Endodermal cell (in vitro differentiated cells): ENCODE measurements around the gene ZNF681. TPM values are rescaled to one million over a fixed set of nuclear protein-coding genes. Genes with fewer than 3 reads are reported as not detected.
"Not testable (repeated sequence)": the region's sequence is repeated elsewhere in the genome, so short reads cannot be mapped to it uniquely, and the experiment has no call there.

Experiments
- DNase-seq: peaks from one replicate; pipeline ENCODE4 v3.0.0-alpha.2; 2017
- H3K27ac ChIP-seq: 2 replicates; pipeline ENCODE4 v1.5.1; 2013; ENCODE audit warnings: mild to moderate bottlenecking, low read depth, low read length, moderate library complexity
- H3K27me3 ChIP-seq: 2 replicates; pipeline ENCODE4 v1.6.1; 2013; ENCODE audit warnings: mild to moderate bottlenecking, low read length, moderate library complexity; ENCODE audit not compliant: insufficient read depth, control insufficient read depth, poor library complexity, severe bottlenecking
- H3K36me3 ChIP-seq: 2 replicates; pipeline ENCODE4 v1.7.0; 2013; ENCODE audit warnings: mild to moderate bottlenecking, low read length, moderate library complexity; ENCODE audit not compliant: control insufficient read depth, insufficient read depth
- H3K4me1 ChIP-seq: one replicate; pipeline ENCODE4 v1.7.0; 2013; ENCODE audit warnings: low read length; ENCODE audit not compliant: control insufficient read depth, insufficient read depth
- H3K4me3 ChIP-seq: 2 replicates; pipeline ENCODE4 v1.5.1; 2013; ENCODE audit warnings: mild to moderate bottlenecking, low read length, moderate library complexity
- H3K9ac ChIP-seq: 2 replicates; pipeline ENCODE4 v1.6.1; 2013; ENCODE audit warnings: mild to moderate bottlenecking, low read length, moderate library complexity; ENCODE audit not compliant: poor library complexity, severe bottlenecking; ENCODE audit errors: extremely low read depth
- H3K9me3 ChIP-seq: 2 replicates; pipeline ENCODE4 v1.6.1; 2013; ENCODE audit warnings: mild to moderate bottlenecking, low read length, moderate library complexity; ENCODE audit not compliant: control insufficient read depth
- H3K27ac Mint-ChIP-seq: 2 replicates; pipeline ENCODE4 v1.8.0; 2020; ENCODE audit warnings: mixed read lengths
- H3K27me3 Mint-ChIP-seq: 2 replicates; pipeline ENCODE4 v1.8.0; 2021; ENCODE audit warnings: mild to moderate bottlenecking, mixed read lengths; ENCODE audit not compliant: insufficient read depth
- H3K36me3 Mint-ChIP-seq: 2 replicates; pipeline ENCODE4 v1.8.0; 2020; ENCODE audit warnings: low read depth, mixed read lengths
- H3K4me1 Mint-ChIP-seq: 2 replicates; pipeline ENCODE4 v1.8.0; 2020; ENCODE audit warnings: mixed read lengths
- H3K4me3 Mint-ChIP-seq: 2 replicates; pipeline ENCODE4 v1.8.0; 2020; ENCODE audit warnings: mild to moderate bottlenecking, moderate library complexity, mixed read lengths
- H3K9me3 Mint-ChIP-seq: 2 replicates; pipeline ENCODE4 v1.8.0; 2020; ENCODE audit warnings: mild to moderate bottlenecking, mixed read lengths
- WGBS, 2 experiments: methylation state at CpG; one replicate each; pipeline versions ENCODE4 v1.1.5 to v1.1.7; 2013; ENCODE audit warnings: missing lambda C conversion rate in 2 of 2, mixed read lengths in 1 of 2; ENCODE audit not compliant: insufficient coverage in 1 of 2, insufficient read length in 1 of 2; 5-methylcytosine and 5-hydroxymethylcytosine counted together
- total RNA-seq, 2 donors: library from RNA; stranded (reverse); fragmentation: NEBNext Ultra II Directional in 1 of 2; extraction: Animal tissue kit (Norgen Biotek cat#: 25700) in 1 of 2; gene quantifications; 2 replicates in 1 of 2; 3 replicates in 1 of 2; pipeline ENCODE4 v1.2.1, GENCODE V29; 2021
- TF ChIP-seq, protein P1 (sequence below): fragments of 200-600 bp; sonication (generic); conservative IDR thresholded peaks from 2 replicates; pipeline ENCODE4 v1.5.0; 2021; ENCODE audit warnings: antibody characterized with exemption, mild to moderate bottlenecking

ZNF681 gene
- total RNA-seq, 2 donors from 2014 or later = 3.5 to 11.3 TPM

DNA sequence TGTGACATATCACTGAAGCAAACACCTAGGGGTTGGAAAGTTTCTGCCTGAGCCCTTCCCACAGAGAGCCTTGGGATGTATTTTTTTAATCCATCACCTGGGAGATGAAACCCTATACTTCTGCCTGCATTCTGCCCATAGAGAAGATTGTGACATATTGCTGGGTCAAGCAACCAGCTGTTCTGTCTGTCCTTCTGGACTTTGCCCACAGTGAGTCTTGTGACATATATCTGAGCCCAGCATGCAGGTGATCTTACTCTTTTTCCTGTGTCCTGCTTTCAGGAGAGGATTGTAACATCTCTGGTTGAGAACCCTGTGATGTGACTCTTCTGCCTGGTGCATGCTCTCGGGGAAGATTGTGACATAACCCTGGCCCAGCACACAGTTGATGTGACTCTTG, 24.9 kb upstream of the ZNF681 start:
- Histone ChIP-seq H3K9me3 (no peaks in the 10 kb centered on the region), H3K36me3 (peaks cover 92% of the 10 kb centered on the region), H3K27me3 (no peaks in the 10 kb centered on the region), H3K9ac (no peak overlapping the region), H3K27ac (no peak overlapping the region), H3K4me1 (no peaks in the 10 kb centered on the region), H3K4me3 (no peak overlapping the region)
- H3K9me3 Mint-ChIP-seq = no peaks in the 10 kb centered on the region
- H3K27me3 Mint-ChIP-seq = no peaks in the 10 kb centered on the region
- TF ChIP-seq, protein P1, sequence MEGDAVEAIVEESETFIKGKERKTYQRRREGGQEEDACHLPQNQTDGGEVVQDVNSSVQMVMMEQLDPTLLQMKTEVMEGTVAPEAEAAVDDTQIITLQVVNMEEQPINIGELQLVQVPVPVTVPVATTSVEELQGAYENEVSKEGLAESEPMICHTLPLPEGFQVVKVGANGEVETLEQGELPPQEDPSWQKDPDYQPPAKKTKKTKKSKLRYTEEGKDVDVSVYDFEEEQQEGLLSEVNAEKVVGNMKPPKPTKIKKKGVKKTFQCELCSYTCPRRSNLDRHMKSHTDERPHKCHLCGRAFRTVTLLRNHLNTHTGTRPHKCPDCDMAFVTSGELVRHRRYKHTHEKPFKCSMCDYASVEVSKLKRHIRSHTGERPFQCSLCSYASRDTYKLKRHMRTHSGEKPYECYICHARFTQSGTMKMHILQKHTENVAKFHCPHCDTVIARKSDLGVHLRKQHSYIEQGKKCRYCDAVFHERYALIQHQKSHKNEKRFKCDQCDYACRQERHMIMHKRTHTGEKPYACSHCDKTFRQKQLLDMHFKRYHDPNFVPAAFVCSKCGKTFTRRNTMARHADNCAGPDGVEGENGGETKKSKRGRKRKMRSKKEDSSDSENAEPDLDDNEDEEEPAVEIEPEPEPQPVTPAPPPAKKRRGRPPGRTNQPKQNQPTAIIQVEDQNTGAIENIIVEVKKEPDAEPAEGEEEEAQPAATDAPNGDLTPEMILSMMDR = no peak
- no peak overlapping the region for H3K4me3 Mint-ChIP-seq
- 0% methylated on average over 1 of the region's 1 CpG; no CpG with 5 or more reads in 1 of the 2 experiments for WGBS, 2 experiments
- no peak for DNase-seq
- no peak overlapping the region for H3K27ac Mint-ChIP-seq
- no peaks in the 10 kb centered on the region for H3K4me1 Mint-ChIP-seq
- H3K36me3 Mint-ChIP-seq = peaks cover 91% of the 10 kb centered on the region

DNA sequence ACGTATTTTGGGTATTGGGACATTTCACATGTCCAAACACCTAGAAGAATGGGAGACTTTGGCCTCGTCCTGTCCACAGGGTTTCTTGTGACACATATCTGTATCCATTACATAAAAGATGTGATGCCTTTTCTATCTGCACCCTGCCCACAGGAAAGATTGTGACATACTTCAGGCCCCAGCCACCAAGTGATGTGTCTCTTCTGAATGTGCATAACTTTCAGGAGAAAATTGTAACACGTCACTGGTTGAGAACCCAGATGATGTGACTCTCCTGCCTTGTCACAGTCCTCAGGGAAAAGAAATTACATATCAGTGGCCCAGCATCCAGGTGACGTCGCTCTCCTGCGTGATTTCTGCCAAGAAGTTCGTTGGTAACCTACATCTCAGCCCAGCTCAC, 21.0 kb upstream of the ZNF681 start:
- TF ChIP-seq, protein P1 = no peak
- no peaks in the 10 kb centered on the region for H3K27me3 Mint-ChIP-seq
- 95 to 97% methylated on average over 6 to 7 of the region's 7 CpGs for WGBS, 2 experiments
- H3K9ac ChIP-seq = no peak overlapping the region
- H3K4me1 ChIP-seq = no peaks in the 10 kb centered on the region
- peaks cover 93% of the 10 kb centered on the region for H3K36me3 ChIP-seq
- peaks cover 4% of the 10 kb centered on the region for H3K4me1 Mint-ChIP-seq
- peaks cover 87% of the 10 kb centered on the region for H3K36me3 Mint-ChIP-seq
- H3K9me3 ChIP-seq = no peaks in the 10 kb centered on the region
- no peak overlapping the region for H3K27ac Mint-ChIP-seq
- no peaks in the 10 kb centered on the region for H3K9me3 Mint-ChIP-seq
- no peak overlapping the region for H3K27ac ChIP-seq
- H3K4me3 Mint-ChIP-seq = no peak overlapping the region
- no peaks in the 10 kb centered on the region for H3K27me3 ChIP-seq
- no peak overlapping the region for H3K4me3 ChIP-seq
- peak; percentile 5 for DNase-seq

DNA sequence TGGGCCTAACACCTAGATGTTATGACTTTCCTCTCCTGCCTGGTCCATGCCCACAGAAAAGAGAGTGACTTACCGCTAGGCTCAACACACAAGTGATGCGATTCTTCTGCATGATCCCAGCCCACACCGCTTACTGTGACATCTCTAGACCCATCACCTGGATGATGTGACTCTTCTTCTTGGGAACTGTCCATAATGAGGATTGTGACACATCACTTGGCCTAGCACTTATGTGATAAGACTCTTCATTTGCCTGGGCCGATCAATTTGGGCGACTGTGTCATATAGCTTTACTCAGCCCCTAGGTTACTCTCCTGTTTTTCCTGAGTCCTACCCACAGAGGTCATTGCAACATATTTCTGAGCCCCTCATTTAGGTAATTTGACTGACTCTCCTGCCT, 19.9 kb upstream of the ZNF681 start:
- H3K36me3 ChIP-seq = peaks cover 93% of the 10 kb centered on the region
- 96 to 100% methylated on average over 5 of the region's 5 CpGs for WGBS, 2 experiments
- no peaks in the 10 kb centered on the region for H3K9me3 Mint-ChIP-seq
- H3K27ac ChIP-seq = no peak overlapping the region
- H3K27me3 Mint-ChIP-seq = no peaks in the 10 kb centered on the region
- H3K27me3 ChIP-seq = no peaks in the 10 kb centered on the region
- H3K4me3 ChIP-seq = no peak overlapping the region
- TF ChIP-seq, protein P1 = no peak
- no peaks in the 10 kb centered on the region for H3K9me3 ChIP-seq
- peaks cover 85% of the 10 kb centered on the region for H3K36me3 Mint-ChIP-seq
- no peak overlapping the region for H3K27ac Mint-ChIP-seq
- no peak overlapping the region for H3K9ac ChIP-seq
- no peaks in the 10 kb centered on the region for H3K4me1 ChIP-seq
- H3K4me3 Mint-ChIP-seq = no peak overlapping the region
- DNase-seq = peak; percentile 10
- peaks cover 11% of the 10 kb centered on the region for H3K4me1 Mint-ChIP-seq

DNA sequence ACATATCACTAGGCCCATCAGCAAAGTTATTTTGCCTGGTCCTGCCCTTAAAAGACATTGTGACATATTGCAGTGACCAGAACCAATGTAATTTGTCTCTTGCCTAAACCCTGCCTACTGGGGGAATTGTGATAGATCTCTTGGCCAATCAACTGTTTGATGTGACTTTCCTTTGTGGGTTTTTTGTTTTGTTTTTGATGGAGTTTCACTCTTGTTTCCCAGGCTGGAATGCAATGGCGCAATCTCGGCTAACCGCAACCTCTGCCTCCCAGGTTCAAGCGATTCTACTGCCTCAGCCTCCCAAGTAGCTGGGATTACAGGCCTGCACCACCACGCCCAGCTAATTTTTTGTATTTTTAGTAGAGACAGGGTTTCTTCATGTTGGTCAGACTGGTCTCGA, 19.3 kb upstream of the ZNF681 start:
- H3K9me3 ChIP-seq, H3K27me3 ChIP-seq, H3K9ac ChIP-seq, DNase-seq, H3K27ac ChIP-seq, H3K27ac Mint-ChIP-seq, H3K4me3 ChIP-seq, H3K4me3 Mint-ChIP-seq, H3K9me3 Mint-ChIP-seq, H3K27me3 Mint-ChIP-seq, H3K4me1 ChIP-seq: not testable (repeated sequence)
- H3K36me3 Mint-ChIP-seq = peaks cover 79% of the 10 kb centered on the region
- peaks cover 11% of the 10 kb centered on the region for H3K4me1 Mint-ChIP-seq
- 93 to 100% methylated on average over 1 to 6 of the region's 6 CpGs for WGBS, 2 experiments
- peaks cover 90% of the 10 kb centered on the region for H3K36me3 ChIP-seq
